Measurements from ENCODE around the gene FGGY. TPM values are rescaled to one million over a fixed set of nuclear protein-coding genes. Genes with fewer than 3 reads are reported as not detected.

FGGY gene
- total RNA-seq, 1 experiment from 2014 or later: 6.4 TPM

DNA sequence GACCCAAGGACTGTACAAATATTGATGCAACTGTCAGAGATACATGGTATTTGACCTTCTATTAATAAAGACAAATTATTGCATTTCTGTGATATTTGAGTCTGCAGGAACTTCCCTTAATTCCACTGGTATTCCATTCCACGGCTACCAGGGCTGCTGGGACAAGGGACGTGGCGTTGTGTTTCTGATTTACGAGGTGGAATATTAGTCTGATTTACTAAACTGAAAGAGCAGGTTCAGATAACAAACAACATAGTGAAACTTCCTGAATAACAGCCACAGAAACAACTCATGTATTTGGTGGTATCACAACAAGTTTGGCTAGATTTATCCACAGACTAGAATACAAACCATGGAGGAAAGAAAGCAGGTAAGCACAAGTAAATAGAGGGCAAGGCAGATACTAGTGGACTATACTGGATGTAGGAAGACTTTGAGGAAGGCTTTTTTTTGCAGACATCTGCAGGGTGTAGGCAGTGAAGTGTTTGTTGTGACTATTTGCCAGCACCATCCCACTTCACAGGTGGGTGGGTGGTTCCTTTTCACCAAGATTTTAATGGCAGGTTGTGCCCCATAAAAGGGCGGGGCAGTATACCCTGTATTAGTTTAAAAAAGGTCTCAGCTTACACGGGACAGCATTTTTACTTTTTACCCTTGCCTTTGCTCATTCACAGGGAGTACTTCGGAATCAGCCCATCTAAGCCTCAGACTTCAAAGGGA, 100.4 kb downstream of the FGGY start:
- intact Hi-C loops (cut with micrococcal nuclease; ENCODE audit: unreplicated experiment): no loop called here
- Mint-ChIP-seq H3K27me3 (ENCODE audit: insufficient read depth, unreplicated experiment) (no peaks in the 10 kb centered on the region), H3K9me3 (ENCODE audit: unreplicated experiment) (no peaks in the 10 kb centered on the region), H3K4me3 (ENCODE audit: unreplicated experiment) (no peak overlapping the region), H3K27ac (ENCODE audit: unreplicated experiment) (no peak overlapping the region), H3K4me1 (ENCODE audit: low read depth, unreplicated experiment) (no peaks in the 10 kb centered on the region), H3K36me3 (ENCODE audit: insufficient read depth, unreplicated experiment) (no peaks in the 10 kb centered on the region)
- Histone ChIP-seq H3K4me3 (ENCODE audit: low read depth, low read length) (no peak overlapping the region), H3K27me3 (replicated peaks; ENCODE audit: control insufficient read depth, insufficient read depth, low read length) (no peaks in the 10 kb centered on the region), H3K4me1 (no peaks in the 10 kb centered on the region), H3K9me3 (no peaks in the 10 kb centered on the region), H3K36me3 (ENCODE audit: control insufficient read depth, insufficient read depth, low read length) (no peaks in the 10 kb centered on the region)
- no TSS peak for BruUV-seq (replicated peaks)
- no peak for DNase-seq
- POLR2A ChIA-PET: no interaction called here
- CTCF ChIA-PET: no interaction called here
- TF ChIP-seq, protein P1, sequence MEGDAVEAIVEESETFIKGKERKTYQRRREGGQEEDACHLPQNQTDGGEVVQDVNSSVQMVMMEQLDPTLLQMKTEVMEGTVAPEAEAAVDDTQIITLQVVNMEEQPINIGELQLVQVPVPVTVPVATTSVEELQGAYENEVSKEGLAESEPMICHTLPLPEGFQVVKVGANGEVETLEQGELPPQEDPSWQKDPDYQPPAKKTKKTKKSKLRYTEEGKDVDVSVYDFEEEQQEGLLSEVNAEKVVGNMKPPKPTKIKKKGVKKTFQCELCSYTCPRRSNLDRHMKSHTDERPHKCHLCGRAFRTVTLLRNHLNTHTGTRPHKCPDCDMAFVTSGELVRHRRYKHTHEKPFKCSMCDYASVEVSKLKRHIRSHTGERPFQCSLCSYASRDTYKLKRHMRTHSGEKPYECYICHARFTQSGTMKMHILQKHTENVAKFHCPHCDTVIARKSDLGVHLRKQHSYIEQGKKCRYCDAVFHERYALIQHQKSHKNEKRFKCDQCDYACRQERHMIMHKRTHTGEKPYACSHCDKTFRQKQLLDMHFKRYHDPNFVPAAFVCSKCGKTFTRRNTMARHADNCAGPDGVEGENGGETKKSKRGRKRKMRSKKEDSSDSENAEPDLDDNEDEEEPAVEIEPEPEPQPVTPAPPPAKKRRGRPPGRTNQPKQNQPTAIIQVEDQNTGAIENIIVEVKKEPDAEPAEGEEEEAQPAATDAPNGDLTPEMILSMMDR (IDR thresholded peaks at IDR 0.05; ENCODE audit: insufficient read depth in 1 of 2, low read depth in 1 of 2, low read length in 1 of 2, severe bottlenecking in 1 of 2, unreplicated experiment in 1 of 2): no peak

DNA sequence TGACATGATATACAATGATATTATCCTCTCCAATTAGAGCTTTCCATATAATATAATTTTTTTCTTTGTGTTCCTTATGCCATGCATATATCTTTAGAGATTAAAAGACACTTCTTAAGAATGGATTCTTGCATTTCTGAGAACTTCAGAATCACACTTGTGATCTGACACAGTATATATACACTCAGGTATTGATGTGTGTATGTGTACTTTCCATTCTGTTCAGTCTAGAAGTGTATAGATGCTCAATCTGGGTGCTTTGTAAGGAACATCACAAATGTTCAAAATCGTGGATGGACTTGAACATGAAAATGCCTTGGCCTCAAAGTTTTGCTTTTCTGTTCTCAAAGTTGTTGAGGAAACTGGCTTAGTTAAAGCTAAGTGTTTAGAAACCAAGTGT, 102.7 kb downstream of the FGGY start:
- no peaks in the 10 kb centered on the region for H3K4me1 Mint-ChIP-seq (ENCODE audit: low read depth, unreplicated experiment)
- no peak overlapping the region for H3K4me3 Mint-ChIP-seq (ENCODE audit: unreplicated experiment)
- CTCF ChIA-PET: no interaction called here
- no peaks in the 10 kb centered on the region for H3K27me3 Mint-ChIP-seq (ENCODE audit: insufficient read depth, unreplicated experiment)
- no peaks in the 10 kb centered on the region for H3K36me3 ChIP-seq (ENCODE audit: control insufficient read depth, insufficient read depth, low read length)
- intact Hi-C loops (cut with micrococcal nuclease; ENCODE audit: unreplicated experiment): loop anchor here (10.0 kb wide), 1 partner anchor 105 kb away; the partner anchor contains the start of gene FGGY
- H3K36me3 Mint-ChIP-seq (ENCODE audit: insufficient read depth, unreplicated experiment): no peaks in the 10 kb centered on the region
- no peaks in the 10 kb centered on the region for H3K4me1 ChIP-seq
- TF ChIP-seq, protein P1 (IDR thresholded peaks at IDR 0.05; ENCODE audit: insufficient read depth in 1 of 2, low read depth in 1 of 2, low read length in 1 of 2, severe bottlenecking in 1 of 2, unreplicated experiment in 1 of 2): no peak
- no peaks in the 10 kb centered on the region for H3K9me3 Mint-ChIP-seq (ENCODE audit: unreplicated experiment)
- no peak overlapping the region for H3K4me3 ChIP-seq (ENCODE audit: low read depth, low read length)
- POLR2A ChIA-PET: no interaction called here
- H3K27ac Mint-ChIP-seq (ENCODE audit: unreplicated experiment): no peak overlapping the region
- BruUV-seq (replicated peaks): no TSS peak
- no peak for DNase-seq
- no peaks in the 10 kb centered on the region for H3K27me3 ChIP-seq (replicated peaks; ENCODE audit: control insufficient read depth, insufficient read depth, low read length)
- H3K9me3 ChIP-seq: no peaks in the 10 kb centered on the region

DNA sequence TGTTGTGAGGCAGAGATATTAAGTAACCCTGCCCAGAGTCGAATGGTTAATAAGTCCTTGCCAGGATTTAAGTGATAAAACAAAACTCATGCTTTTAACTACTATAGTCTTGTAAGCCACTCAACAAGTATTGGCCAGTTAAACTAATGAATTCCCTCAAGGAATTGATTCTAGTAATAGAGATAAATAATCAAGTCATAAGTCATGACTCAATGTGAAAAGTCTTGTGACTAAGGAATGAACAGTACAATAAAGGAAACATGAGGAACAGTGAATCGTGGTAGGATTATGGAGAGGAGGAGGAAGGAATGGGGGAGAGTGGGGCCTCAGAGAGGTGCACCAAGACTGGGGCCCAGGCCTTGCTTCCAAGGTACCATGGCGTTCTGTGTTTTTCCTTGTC, 104.7 kb downstream of the FGGY start:
- TF ChIP-seq, protein P1 (IDR thresholded peaks at IDR 0.05; ENCODE audit: insufficient read depth in 1 of 2, low read depth in 1 of 2, low read length in 1 of 2, severe bottlenecking in 1 of 2, unreplicated experiment in 1 of 2): no peak
- H3K4me1 Mint-ChIP-seq (ENCODE audit: low read depth, unreplicated experiment): no peaks in the 10 kb centered on the region
- ChIA-PET CTCF (no interaction called here), POLR2A (no interaction called here)
- Histone ChIP-seq H3K27me3 (replicated peaks; ENCODE audit: control insufficient read depth, insufficient read depth, low read length) (no peaks in the 10 kb centered on the region), H3K36me3 (ENCODE audit: control insufficient read depth, insufficient read depth, low read length) (no peaks in the 10 kb centered on the region), H3K4me1 (no peaks in the 10 kb centered on the region), H3K9me3 (no peaks in the 10 kb centered on the region), H3K4me3 (ENCODE audit: low read depth, low read length) (no peak overlapping the region)
- no peak overlapping the region for H3K4me3 Mint-ChIP-seq (ENCODE audit: unreplicated experiment)
- DNase-seq: no peak
- H3K27me3 Mint-ChIP-seq (ENCODE audit: insufficient read depth, unreplicated experiment): no peaks in the 10 kb centered on the region
- no peak overlapping the region for H3K27ac Mint-ChIP-seq (ENCODE audit: unreplicated experiment)
- H3K36me3 Mint-ChIP-seq (ENCODE audit: insufficient read depth, unreplicated experiment): no peaks in the 10 kb centered on the region
- BruUV-seq (replicated peaks): no TSS peak
- no peaks in the 10 kb centered on the region for H3K9me3 Mint-ChIP-seq (ENCODE audit: unreplicated experiment)
- intact Hi-C loops (cut with micrococcal nuclease; ENCODE audit: unreplicated experiment): loop anchor here (10.0 kb wide), 1 partner anchor 107 kb away; the partner anchor contains the start of gene FGGY

Data from Caco-2 (cell line).